Stimulated activated CD4-positive, alpha-beta T cell treated with anti-CD3 and anti-CD28 coated beads, Interleukin-4, amount 100 ng/mL, for 48 hours (primary cell): Measurements from ENCODE around the gene RHOC.
A peak's percentile ranks its signal among the peaks of the same experiment; 100 is the strongest.

Source experiments
- DNase-seq, 2 donors: peaks; one replicate each; pipeline ENCODE4 v3.0.0-alpha.2; 2020; ENCODE audit warnings: low read depth in 2 of 2

The RHOC gene

DNA sequence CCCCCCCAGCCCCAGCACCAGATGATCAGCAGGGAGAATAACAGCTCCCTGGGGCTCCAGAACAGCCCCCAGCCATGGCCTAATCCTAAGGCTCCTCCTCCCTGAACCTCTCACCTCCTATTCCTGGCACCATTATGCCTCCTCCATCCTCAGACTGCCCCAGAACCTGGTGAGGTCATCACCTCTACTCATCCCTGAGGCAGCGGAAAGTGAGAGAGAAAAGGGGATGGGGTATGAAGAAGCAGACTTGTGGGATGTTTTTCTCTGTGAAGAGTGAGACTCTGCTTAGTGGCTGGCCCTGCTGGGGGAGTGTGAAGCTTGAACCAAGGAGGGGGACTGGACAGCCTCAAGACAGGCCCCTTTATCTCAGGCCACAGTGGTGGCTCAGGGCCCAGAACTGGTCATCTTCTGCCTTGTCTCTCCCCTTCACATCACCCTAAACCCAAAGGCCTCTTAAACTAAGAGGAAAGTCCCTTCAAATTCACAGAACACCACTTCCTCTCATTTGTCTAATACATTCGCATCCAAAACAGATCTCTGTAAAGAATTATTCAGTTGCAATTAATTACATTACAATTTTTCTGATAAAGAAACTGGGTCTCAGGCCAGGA lies 10.4 kb upstream of the RHOC start:
- no peak for DNase-seq

DNA sequence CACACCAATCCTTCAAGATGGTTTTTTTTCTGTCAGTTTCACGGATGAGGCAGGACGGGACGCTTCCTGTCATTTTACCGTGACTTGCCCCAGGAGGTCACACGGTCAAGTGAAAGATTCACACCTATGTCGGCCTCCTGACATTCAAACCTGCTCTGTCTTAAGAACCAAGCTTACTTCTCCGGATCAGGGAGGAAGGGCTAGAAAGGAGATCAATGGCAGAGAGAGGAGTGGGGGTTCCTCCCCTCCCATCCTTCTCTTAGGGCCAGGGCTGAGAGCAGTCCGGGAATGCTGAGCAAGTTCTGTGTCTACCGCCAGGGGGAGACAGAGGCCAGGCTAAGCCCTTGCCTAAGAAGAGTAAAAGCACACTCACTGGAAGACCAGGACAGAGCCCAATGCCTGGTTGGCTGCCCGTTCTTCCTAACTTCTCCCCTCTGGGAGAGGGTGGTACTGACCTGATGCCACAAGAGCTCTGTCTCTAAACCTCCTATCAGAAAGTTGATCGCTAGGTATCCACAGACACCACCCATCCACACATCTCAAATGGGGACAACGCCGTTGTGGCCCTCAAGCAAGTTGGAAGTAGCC lies 9.3 kb upstream of the RHOC start:
- DNase-seq, result peak; percentile 69 to 73

DNA sequence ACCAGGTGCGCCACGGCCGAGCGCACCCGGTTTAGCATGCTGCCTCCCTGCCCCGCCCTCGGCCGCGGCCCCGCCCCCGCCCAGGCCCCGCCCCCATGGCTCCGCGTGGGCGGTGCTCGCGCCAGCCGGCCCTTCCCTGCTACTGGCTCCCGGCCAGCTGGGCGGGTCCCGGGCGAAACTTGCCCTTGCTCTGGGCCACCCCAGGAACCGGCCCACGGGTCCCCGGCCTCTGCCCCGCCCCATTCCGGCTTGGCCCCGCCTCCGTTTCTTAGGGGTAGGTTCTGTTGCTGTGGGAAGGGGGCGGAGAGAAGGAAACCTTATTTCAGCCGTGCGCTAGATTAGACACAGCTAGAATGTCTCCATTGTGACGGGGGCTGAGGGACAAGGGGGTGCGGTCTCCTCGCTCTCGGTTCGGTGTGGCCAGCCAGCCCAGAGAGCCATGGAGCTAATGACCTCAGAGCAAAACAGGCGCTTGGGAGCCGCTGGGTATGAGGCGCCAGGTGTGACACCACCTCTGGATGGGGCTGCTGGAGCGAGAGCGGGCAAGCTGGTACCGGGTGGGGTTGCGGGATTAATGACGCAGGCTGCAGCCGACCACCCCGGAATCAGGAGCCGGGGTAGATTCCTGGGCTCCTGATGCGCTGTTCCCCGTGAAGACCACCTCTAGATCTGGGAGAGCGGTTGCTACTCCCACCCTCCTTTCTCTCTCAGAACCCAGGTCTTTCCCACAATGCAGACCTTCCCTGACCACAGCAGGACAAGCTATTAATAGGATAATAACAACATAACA lies 8.5 kb upstream of the RHOC start, which contains the start of gene PPM1J:
Gene PPM1J (minus strand): TSS at position 69 of the 790 bp plus-strand sequence. CDS start 31 bp downstream, at position 38.
- DNase-seq, result peak; percentile 94 to 96

DNA sequence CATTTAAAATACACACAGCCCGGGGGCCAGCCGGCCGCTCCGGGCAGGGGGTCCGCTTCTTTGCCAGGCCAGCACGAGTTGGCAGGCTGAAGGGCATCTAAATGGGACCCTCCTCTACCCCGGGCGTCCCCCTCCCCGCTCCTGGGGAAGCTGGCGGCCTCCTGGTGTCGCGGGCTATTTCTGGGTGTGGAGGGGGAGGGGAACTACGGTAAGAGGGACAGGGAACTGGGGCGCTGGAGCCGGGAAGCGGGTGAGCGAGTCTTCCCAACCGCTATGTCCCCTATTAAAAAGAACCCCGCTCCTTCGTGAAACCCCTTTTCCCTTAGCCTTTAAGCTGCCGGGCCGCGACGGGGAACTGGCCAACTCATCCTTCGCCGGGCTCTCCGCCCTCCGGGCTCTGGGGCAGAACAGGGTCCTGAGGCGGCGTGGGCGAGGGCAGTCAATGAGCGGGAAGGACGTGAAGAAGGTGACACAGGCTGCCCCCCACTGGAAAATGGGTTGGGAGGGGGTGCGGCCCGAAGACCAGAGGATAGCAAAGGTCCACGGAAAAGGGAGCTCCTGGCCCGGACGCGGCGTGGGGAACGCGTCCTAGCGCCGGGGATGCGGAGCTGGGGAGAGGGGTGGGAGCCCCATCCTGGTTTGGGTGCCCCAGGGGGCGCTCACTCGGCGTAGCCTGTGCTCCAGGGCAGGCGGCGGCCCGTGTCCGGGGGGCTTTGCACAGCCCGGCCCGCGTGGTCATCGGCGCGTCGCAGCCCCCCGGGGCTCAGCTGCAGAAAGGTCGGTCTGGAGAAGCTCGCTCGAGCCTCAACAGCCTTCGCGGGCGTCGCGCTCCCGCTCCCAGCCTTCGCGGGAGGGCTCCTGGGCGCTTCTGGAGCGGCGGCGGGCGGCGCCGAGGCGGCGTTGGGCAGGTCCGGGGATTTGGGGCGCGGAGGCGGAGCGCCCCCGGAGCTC lies 7.7 kb upstream of the RHOC start:
- no peak for DNase-seq

DNA sequence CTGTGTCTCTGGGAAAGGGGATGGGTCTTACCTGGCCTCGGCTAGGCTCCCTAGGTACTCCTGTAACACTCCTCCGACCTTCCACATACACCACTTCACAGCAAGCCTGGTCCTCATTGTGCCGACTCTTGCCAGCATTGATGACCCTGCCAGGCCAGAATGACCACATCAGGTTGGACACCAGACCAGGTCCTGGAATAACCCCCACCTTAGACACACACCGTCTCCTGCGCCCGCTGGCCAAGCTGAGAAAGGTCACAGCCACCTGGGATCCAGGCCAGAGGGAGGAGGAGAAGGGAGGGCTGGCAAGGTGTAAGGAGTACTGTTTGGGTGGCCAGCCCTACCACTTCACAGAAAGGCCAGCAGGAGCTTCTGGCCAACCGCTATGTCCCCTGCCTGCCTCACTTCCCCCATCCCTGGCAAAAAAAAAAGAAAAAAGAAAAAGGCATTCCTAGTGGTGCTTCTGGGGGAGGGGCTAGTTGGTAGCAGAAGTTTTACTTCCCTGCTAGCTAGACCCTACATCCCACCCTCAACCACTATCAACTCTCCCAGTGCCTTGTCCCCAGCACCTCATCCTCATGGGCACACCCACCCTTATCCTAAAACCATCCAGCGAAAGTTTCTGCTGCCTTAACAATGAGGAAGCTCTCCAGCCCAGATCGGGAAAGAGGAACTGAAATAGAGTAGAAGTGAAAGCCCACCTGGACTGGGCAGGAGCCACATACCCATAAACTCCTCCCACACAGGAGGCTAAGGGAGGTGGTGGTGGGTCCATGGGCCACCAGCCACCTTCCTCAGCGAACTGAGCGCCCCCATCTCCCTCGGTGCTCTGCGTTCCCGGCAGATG lies 6.8 kb upstream of the RHOC start:
- no peak for DNase-seq

DNA sequence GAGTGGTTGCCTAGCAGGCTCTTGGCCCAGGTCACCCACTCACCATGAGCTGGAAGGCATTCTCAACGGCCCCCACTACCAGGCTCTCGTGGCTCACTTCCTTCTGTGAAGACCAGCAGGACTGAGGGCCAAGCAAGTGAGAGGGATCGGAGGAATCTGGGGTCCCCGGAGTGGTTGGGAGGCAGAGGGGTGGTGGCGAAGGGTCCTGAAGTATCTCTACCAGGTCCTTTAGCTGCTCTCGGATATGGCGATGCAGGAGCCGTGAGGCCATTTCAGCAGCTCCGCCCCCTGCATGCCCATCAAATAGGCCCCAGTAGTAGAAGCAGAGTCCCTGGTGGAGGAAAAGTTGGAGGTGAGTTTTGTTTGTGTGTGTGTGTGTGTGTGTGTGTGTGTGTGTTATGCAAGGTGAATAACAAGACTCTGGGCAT lies 5.8 kb upstream of the RHOC start:
- no peak for DNase-seq

DNA sequence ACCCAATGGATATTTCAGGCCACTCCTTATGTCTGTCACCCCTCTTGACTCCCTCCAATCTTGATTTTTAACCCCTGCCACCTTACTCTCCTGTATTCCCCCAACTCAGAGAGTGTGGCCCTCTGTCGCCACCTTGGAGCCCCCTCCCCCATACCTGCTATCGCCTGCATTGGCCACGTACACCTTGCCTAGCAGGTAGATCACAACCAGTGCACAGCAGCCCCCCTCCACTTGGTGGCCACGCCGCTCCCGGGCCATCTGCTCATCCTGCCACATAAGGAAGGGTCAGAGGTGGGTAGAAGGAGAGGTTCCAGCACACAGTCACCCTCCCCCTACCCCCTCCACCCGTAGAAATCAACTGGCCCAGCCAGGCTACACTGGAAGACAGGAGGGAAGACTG lies 5.3 kb upstream of the RHOC start:
- no peak for DNase-seq

DNA sequence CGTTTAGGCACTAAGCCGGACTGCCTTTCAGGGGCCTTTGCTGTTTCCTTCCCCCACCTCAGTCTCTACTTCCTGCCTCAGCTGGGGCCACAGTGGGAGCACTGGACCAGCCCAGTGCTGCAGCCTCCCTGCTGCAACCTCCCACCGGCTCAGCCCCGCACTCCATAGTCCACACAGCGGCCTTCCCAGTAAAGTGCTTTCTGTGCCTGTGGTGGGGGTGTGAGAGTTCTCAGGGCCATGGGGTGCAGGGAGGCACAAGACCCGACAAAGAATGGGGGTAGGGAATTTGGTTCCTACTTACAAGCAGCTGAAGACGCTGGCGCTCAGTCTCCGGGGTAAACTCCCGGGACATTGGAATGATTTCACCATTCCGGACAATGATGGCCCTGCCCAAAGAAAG lies 4.7 kb upstream of the RHOC start:
- no peak for DNase-seq

DNA sequence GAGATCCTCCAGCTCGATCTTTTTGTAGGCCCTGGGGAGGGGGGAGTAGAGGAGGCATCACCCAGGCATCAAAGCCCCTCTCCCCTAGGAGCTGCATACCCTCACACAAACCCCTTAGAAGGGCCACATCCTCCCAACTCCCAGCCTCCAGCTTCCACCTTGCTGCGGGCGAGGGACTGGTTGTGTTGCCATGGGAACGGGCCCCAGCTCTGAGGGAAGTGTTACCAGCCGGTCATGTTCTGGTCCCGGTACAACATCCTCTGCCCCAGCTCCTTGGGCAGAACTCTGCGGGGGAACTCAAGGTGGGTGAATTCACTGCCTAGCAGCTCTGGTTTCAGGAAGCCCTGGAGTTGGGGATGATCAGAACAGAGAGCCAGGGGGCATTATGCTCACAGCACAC lies 4.1 kb upstream of the RHOC start:
- DNase-seq, result no peak

DNA sequence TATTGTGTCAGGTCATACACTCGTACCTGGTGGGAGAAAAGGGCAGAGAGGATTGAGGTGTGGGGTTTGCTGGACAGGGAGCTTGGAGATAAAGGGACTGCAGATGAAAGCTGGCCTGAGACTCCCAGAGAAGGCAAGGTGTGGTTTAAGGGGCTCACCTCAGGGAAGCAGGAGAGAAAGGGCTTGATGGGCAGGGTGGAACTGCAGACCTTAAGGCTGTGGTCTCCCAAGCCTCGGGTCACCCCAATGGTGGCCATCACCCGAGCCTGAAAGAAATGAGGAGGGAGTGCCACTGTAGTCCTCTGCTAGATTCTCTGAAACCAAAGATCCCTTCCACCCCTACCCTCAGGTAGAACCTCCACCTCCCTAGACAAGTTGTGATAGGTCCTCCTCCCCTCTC lies 3.7 kb upstream of the RHOC start:
- DNase-seq, result no peak

DNA sequence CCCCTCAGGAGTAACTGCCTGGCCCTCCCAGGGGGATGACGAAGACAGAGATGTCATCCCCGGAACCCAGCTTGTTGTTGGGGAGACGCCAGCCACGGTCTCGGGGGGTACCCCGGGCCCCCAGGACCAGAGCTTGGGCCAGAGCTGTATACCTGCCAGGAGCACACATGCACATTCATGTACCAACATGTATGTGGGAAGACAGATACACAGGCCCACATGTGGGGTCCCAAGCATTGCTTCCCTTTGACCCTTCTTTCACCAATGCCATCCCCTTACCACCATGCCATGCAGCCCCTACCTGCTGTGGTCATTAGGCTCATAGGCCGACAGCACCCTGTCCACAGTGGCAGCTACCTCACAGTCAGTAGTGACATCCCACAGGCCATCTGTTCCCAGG lies 3.2 kb upstream of the RHOC start:
- DNase-seq, result no peak

DNA sequence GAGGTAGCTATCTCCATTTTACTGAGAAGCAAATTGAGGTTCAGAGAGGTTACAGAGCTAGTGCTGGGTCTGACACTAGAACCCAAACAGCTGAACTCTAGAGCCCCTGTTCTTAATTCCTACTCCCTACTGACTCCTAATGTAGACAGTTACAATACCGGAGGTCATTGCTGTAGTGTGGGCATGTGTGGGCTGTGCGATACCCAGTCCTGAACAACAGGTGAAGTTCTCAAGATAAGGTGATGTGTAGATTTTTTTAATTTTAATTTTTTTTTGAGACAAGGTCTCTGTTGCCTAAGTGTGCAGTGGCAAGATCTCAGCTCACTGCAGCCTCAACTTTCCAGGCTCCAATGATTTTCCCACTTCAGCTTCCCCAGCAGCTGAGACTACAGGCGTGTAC lies 1.6 kb upstream of the RHOC start:
- DNase-seq, result no peak

DNA sequence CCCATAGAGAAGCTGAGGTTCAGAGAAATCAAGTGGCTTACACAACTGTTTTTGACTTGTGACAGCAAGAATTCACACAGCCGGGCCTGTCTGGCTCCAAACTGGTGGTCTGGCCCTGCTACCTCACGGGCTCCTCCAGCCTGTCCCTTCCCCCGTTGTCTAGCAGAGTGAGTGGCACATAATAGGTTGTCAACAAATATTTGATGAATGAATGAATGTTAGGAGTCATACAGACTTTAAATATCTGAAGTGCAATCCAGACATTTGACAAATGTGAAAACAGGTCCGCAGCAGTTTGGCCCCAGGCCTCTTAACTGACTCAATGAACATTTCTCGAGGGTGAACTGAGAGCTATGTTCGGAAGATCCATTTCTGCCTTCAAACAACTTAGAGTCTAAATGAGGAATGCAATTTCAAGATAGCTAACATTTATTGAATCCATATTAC lies 1.1 kb upstream of the RHOC start:
- no peak for DNase-seq

DNA sequence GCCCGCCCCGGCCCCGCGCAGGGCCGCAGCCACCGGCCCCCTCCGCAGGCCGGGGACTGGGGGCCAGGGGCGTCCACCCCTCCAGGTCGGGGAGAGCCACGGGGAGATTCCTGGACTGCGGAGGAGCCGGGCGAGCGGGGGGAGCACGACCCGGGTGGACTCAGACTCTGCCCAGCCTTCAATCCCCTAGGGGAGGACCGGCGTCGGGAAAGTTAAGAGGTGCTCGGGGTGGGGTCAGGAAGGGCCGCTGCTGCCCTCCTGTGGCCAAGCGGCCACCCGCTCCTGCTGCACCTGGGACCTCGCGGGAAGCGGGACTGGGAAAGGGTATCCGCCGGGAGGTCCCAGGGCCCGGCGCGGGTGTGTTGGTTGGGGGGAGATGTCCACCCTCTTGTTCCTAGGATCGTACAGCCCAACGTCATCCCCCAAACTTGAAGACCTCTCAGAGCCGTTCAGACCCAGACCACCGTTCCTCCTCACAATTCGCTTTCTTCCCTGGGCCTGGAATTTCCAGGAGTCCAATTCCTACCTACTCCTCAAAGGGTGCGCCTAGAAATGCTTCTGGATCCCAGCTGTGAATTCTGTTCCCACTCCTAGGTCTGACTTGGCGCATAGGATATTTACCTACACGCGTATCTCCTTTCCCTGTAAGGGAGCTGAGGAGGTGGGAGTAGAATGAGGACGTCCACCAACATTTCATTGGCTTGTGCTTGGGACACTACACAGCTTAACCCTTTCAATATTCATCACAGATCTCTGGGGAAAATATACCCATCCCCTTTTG lies 484 bp upstream of the RHOC start:
- peak; percentile 55 to 58 for DNase-seq

DNA sequence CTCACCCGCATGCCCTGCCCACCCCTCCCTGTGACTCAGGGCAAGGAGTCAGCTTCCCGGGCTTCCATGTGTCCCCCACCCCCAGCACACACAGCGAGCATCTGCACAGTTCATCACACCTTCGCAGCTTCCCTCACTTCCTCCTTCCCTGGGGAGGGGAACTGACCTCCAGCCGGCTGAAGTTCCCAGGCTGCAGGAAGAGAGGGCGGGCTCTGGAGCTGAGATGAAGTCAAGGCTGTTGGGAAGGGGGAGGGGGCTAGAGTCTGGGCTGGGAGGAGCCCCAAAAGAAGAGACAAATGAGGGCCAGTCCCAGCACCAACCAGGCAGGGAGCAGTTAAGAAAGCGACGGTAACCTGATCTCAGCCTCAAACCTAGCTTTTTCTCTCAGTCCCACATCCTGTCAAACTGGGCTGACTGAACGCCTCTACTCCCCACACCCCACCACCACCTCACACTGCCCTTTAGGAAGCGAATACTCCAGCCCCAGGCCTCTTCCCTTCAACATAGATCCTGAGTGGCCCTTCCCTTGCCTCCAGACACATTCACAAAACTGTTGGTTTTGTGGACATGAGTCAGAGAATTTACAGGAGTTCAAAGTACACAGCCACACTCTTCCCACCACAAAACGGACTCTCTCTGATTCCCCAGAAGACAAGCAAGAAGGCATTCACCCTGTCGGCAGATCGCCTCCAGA lies 1.8 kb downstream of the RHOC start:
- DNase-seq, result peak; percentile 30 to 60

DNA sequence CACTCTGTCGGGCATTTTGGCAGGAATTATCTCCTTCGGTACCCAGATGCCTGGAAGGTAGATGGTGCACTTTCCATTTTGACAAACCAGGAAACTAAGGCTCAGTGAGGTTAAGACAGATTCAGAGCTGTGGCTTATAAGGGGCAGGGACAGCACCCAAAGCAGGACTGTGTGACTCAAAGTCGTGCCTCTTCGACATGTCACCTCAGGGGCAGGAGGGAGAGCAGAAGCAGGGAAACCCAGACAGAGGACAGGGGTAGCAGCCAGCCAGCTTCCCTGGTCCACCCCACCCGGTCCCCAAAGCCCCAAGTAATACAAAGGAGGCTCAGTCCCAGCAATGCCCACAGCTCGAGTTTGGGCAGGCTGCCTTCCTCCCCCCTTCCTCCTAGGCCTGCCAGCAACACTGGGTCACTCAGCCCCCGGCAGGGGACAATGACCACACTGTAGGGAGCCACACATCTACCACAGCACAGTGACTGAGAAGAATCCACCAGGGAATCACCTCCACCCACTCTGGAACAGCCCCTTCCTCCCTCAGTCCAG lies 2.5 kb downstream of the RHOC start:
- DNase-seq, result no peak

DNA sequence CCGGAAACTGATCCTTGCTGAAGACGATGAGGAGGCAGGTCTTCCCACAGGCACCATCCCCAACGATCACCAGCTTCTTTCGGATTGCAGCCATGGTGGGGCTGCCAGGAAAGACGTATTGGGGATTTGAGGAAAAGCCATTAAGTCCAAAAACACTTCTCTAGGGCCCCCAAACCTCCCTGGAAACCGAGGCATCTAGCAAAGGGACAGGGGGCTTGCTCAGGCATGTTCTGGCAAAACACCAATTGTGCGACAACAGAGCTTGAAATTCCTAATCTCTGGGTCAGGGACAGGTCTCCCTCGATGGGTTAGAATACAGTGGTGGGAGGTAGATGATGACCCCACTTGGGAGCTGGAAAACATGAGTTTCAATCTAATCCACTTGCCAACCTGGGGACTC lies 3.2 kb downstream of the RHOC start:
- DNase-seq, result no peak

DNA sequence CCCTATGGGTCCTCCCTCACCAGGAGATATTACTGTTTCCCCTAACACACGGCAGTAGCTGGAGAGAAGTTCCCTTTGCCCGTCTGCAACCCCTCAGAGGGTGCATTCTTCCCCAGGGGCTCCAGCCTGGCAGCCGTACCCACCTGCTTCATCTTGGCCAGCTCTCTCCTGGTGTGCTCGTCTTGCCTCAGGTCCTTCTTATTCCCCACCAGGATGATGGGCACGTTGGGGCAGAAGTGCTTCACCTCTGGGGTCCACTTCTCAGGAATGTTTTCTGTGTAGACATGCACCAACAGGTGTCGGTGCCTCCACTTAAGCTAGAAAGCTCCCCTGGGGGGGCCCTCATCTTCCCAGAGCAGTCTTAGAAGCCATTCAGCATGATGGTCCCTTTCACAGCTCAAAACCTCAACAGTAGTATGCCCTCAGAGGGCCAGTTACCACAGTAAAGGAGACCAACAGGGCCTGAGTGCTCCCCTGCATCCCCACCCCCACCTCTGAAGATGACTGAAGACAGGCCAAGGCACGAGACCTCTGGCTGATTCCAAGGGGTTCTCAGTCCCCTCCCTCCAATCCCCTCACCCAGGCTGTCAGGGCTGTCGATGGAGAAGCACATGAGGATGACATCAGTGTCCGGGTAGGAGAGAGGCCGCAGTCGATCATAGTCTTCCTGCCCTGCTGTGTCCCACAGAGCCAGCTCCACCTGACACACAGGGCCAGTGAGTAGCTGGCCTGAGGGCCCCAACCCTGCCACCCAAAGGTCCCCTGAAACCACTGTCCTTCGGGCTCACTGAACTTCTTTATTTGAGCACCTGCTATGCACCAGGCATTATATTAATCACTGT lies 4.3 kb downstream of the RHOC start:
- DNase-seq, result no peak
